Measurements from ENCODE around the gene C2orf72.

C2orf72 gene

DNA sequence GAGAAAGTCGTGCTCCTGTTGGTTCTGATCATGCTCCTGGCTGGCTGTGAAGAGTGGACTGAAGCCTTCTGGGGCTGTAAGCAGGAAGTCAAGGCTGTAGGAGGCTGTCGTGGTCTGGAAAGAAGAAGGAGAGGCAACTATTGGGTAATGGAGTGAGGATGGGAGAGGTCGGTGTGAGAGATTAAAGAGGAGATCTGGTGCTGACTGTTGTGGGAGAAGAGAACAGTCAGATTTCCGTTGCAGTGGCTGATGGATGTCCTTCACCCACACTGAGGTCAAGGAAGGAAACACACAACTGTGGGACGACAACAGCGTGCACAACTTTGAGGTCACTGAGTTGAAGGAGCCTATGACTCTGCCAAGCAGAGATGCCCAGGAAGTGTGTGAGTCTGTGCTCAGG lies 16.5 kb downstream of the C2orf72 start:
- H3K9me3 ChIP-seq (ENCODE audit: insufficient read depth, low read depth, low read length), result no peaks in the 10 kb centered on the region
- no peaks in the 10 kb centered on the region for H3F3A ChIP-seq (ENCODE audit: low read depth)
- no peak overlapping the region for H3K4me2 ChIP-seq (ENCODE audit: low read depth, low read length, poor library complexity, severe bottlenecking)
- H3K4me1 ChIP-seq (ENCODE audit: insufficient read depth, low read length, poor library complexity, severe bottlenecking), result peaks cover 16% of the 10 kb centered on the region
- TF ChIP-seq, protein P1, sequence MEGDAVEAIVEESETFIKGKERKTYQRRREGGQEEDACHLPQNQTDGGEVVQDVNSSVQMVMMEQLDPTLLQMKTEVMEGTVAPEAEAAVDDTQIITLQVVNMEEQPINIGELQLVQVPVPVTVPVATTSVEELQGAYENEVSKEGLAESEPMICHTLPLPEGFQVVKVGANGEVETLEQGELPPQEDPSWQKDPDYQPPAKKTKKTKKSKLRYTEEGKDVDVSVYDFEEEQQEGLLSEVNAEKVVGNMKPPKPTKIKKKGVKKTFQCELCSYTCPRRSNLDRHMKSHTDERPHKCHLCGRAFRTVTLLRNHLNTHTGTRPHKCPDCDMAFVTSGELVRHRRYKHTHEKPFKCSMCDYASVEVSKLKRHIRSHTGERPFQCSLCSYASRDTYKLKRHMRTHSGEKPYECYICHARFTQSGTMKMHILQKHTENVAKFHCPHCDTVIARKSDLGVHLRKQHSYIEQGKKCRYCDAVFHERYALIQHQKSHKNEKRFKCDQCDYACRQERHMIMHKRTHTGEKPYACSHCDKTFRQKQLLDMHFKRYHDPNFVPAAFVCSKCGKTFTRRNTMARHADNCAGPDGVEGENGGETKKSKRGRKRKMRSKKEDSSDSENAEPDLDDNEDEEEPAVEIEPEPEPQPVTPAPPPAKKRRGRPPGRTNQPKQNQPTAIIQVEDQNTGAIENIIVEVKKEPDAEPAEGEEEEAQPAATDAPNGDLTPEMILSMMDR (conservative IDR thresholded peaks at IDR 0.05; ENCODE audit: low read length), result no peak
- TF ChIP-seq EZH2phosphoT487 (IDR thresholded peaks at IDR 0.05; ENCODE audit: borderline replicate concordance), result no peak
- H3K27me3 ChIP-seq (ENCODE audit: insufficient read depth, low read length, poor library complexity, severe bottlenecking), result peaks cover 5% of the 10 kb centered on the region
- H4K20me1 ChIP-seq (ENCODE audit: insufficient read depth, low read length, poor library complexity, severe bottlenecking), result peaks cover 21% of the 10 kb centered on the region
- H3K4me3 ChIP-seq (ENCODE audit: low read length, poor library complexity, severe bottlenecking), result no peak overlapping the region
- no peaks in the 10 kb centered on the region for H3K9me2 ChIP-seq (replicated peaks; ENCODE audit: low read depth, low read length)
- no peaks in the 10 kb centered on the region for H3K36me3 ChIP-seq (ENCODE audit: insufficient read depth, low read length)
- 0 out of 2 replicates have a peak overlapping the region, but pooled peaks have one; percentile 97 for H2AFZ ChIP-seq (ENCODE audit: low read length)
- H3K79me2 ChIP-seq (ENCODE audit: insufficient read depth, low read length), result peaks cover 21% of the 10 kb centered on the region
- H3K9ac ChIP-seq (ENCODE audit: low read depth, low read length, poor library complexity, severe bottlenecking), result no peak overlapping the region

GRCh38 chr2:231056453-231057416 lies 19.4 kb downstream of the C2orf72 start, which contains the start of gene PSMD1:
TSS of gene PSMD1 (plus strand) at chr2:231056867. CDS start at chr2:231057026, 159 bp downstream.
- Histone ChIP-seq H3K4me2 (ENCODE audit: low read depth, low read length, poor library complexity, severe bottlenecking) (peak within 1 kb of the TSS; percentile 82), H4K20me1 (ENCODE audit: insufficient read depth, low read length, poor library complexity, severe bottlenecking) (peaks cover 40% of the 10 kb centered on the region), H3K9ac (ENCODE audit: low read depth, low read length, poor library complexity, severe bottlenecking) (peak within 1 kb of the TSS; percentile 97), H3K4me1 (ENCODE audit: insufficient read depth, low read length, poor library complexity, severe bottlenecking) (peaks cover 35% of the 10 kb centered on the region), H3K36me3 (ENCODE audit: insufficient read depth, low read length) (peaks cover 6% of the 10 kb centered on the region; the same call in 1 of the 2 replicates), H3F3A (ENCODE audit: low read depth) (no peaks in the 10 kb centered on the region), H3K79me2 (ENCODE audit: insufficient read depth, low read length) (peaks cover 49% of the 10 kb centered on the region), H2AFZ (ENCODE audit: low read length) (peak within 1 kb of the TSS; percentile 86), H3K9me2 (replicated peaks; ENCODE audit: low read depth, low read length) (no peaks in the 10 kb centered on the region), H3K4me3 (ENCODE audit: low read length, poor library complexity, severe bottlenecking) (peak within 1 kb of the TSS; percentile 98), H3K9me3 (ENCODE audit: insufficient read depth, low read depth, low read length) (no peaks in the 10 kb centered on the region), H3K27me3 (ENCODE audit: insufficient read depth, low read length, poor library complexity, severe bottlenecking) (peaks cover 5% of the 10 kb centered on the region)
- TF ChIP-seq, protein P1 (conservative IDR thresholded peaks at IDR 0.05; ENCODE audit: low read length), result peak; percentile 88
- no peak for TF ChIP-seq EZH2phosphoT487 (IDR thresholded peaks at IDR 0.05; ENCODE audit: borderline replicate concordance)

GRCh38 chr2:231057590-231057989 lies 20.3 kb downstream of the C2orf72 start:
- no peaks in the 10 kb centered on the region for H3K9me3 ChIP-seq (ENCODE audit: insufficient read depth, low read depth, low read length)
- H3K9me2 ChIP-seq (replicated peaks; ENCODE audit: low read depth, low read length), result no peaks in the 10 kb centered on the region
- H3K4me1 ChIP-seq (ENCODE audit: insufficient read depth, low read length, poor library complexity, severe bottlenecking), result peaks cover 35% of the 10 kb centered on the region
- TF ChIP-seq, protein P1 (conservative IDR thresholded peaks at IDR 0.05; ENCODE audit: low read length), result no peak
- TF ChIP-seq EZH2phosphoT487 (IDR thresholded peaks at IDR 0.05; ENCODE audit: borderline replicate concordance), result no peak
- peaks cover 5% of the 10 kb centered on the region for H3K27me3 ChIP-seq (ENCODE audit: insufficient read depth, low read length, poor library complexity, severe bottlenecking)
- H2AFZ ChIP-seq (ENCODE audit: low read length), result no peak overlapping the region
- H4K20me1 ChIP-seq (ENCODE audit: insufficient read depth, low read length, poor library complexity, severe bottlenecking), result peaks cover 40% of the 10 kb centered on the region
- peak overlapping the region; percentile 82 for H3K4me2 ChIP-seq (ENCODE audit: low read depth, low read length, poor library complexity, severe bottlenecking)
- H3K36me3 ChIP-seq (ENCODE audit: insufficient read depth, low read length), result peaks cover 14% of the 10 kb centered on the region; the same call in 1 of the 2 replicates
- peak overlapping the region; percentile 98 for H3K4me3 ChIP-seq (ENCODE audit: low read length, poor library complexity, severe bottlenecking)
- H3F3A ChIP-seq (ENCODE audit: low read depth), result no peaks in the 10 kb centered on the region
- peaks cover 57% of the 10 kb centered on the region for H3K79me2 ChIP-seq (ENCODE audit: insufficient read depth, low read length)
- peak overlapping the region; percentile 97 for H3K9ac ChIP-seq (ENCODE audit: low read depth, low read length, poor library complexity, severe bottlenecking)
